ENCODE results near the gene GMPPB.

DNA sequence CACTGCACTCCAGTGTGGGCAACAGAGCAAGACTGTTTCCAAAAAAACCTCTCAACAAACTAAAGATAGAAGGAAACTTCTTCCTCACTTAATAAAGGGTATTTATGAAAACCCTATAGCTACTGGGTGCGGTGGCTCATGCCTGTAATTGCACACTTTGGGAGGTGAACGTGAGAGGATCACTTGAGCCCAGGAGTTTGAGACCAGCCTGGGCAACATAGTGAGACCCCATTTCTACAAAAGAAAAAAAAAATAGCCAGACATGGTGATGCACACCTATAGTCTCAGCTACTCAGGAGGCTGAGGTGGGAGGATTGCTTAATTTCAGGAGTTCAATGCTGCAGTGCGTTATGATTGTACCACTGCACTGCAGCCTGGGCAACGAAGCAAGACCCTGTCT is 40.2 kb upstream of the GMPPB start:
- TF ChIP-seq POLR2A (IDR thresholded peaks at IDR 0.05; ENCODE audit: low read depth, low read length) = no peak
- no peak for TF ChIP-seq POLR2AphosphoS5 (IDR thresholded peaks at IDR 0.05; ENCODE audit: low read depth, low read length)

All from GM12892 (cell line).